GM12865 (cell line): Measurements from ENCODE around the gene TRMT5.

Experiments
- DNase-seq: peaks from one replicate; pipeline ENCODE4 v3.0.0; 2010; ENCODE audit warnings: low read depth
- H3K4me3 ChIP-seq: 2 replicates; pipeline ENCODE4 v1.5.1; 2011; ENCODE audit warnings: mild to moderate bottlenecking, low read depth, low read length, control low read depth
- CTCF ChIP-seq: IDR thresholded peaks from 2 replicates; pipeline ENCODE4 v1.5.1; 2011; ENCODE audit warnings: low read length, control low read depth, low read depth, inconsistent platforms; ENCODE audit not compliant: insufficient read depth; ENCODE audit errors: missing control alignments

Gene TRMT5, protein sequence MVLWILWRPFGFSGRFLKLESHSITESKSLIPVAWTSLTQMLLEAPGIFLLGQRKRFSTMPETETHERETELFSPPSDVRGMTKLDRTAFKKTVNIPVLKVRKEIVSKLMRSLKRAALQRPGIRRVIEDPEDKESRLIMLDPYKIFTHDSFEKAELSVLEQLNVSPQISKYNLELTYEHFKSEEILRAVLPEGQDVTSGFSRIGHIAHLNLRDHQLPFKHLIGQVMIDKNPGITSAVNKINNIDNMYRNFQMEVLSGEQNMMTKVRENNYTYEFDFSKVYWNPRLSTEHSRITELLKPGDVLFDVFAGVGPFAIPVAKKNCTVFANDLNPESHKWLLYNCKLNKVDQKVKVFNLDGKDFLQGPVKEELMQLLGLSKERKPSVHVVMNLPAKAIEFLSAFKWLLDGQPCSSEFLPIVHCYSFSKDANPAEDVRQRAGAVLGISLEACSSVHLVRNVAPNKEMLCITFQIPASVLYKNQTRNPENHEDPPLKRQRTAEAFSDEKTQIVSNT

DNA sequence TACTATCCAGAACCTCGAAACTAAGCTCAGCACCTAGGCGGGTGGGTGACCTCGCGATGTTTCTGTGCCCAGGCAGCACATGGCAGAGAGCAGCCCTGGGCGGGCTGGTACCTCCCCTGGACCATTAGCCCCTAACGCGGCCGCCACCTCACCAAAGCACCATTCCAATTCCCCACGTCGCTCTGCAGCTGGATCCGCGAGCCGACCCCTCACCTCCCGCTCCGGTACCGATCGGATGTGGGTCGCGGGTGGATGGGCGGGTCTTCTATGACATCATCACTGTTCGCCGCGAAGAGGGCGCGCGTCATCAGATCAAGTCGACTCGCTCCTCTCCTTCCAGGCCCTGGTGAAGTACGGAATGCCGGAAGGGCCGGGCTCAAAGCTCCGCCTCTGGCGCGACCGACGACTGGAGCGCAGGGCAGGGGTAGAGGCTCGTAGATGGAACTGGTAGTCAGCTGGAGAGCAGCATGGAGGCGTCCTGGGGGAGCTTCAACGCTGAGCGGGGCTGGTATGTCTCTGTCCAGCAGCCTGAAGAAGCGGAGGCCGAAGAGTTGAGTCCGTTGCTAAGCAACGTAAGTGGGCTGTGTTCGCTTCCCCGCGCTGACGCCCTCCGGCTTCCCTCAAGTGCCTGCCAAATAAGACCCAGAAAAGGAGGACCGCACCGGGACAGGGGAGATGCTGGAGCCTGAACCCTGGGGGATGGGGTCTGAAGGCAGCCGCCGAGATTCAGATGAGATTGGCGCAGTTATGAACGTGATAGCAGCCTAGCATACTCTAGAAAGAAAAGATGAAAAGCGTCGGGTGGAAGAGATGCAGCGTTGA, at the start of gene TRMT5, which contains the start of gene SLC38A6:
Gene TRMT5 (minus strand): TSS at position 269 of the 822 bp plus-strand sequence. CDS start 106 bp downstream, at position 163.
Gene SLC38A6 (plus strand): TSS at position 435 of the 822 bp plus-strand sequence. CDS start 33 bp downstream, at position 468.
- peak; percentile 92 for DNase-seq
- TF ChIP-seq CTCF = no peak
- peak within 1 kb of the TSS; percentile 95 for H3K4me3 ChIP-seq

- no peak for TF ChIP-seq CTCF
- H3K4me3 ChIP-seq = no peak overlapping the region
- no peak for DNase-seq
Observed at GRCh38 chr14:61026526-61026925, 45.6 kb upstream of the TRMT5 start.

GRCh38 chr14:61025251-61026223, 44.7 kb upstream of the TRMT5 start:
- no peak overlapping the region for H3K4me3 ChIP-seq
- TF ChIP-seq CTCF = peak; percentile 70
- peak; percentile 77 for DNase-seq

DNA sequence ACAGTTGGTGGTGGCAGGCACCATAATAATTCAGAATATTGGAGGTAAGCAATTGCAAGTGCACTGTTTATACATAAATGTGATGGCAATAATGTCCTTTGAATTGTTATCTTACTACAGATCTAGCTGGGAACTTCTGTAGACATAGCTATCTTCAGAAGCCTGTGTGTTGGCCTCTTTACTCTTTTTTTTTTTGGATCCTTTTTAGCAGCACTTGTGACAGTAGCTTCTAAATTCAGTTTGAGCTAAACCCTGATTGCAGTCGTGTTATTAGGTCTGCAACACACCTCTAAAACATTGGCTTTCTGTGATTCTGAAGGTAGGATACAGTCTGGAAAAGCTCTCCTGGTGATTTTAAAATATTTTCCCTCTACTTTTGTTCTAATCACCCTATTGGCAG, 38.7 kb upstream of the TRMT5 start:
- no peak overlapping the region for H3K4me3 ChIP-seq
- no peak for TF ChIP-seq CTCF
- no peak for DNase-seq

DNA sequence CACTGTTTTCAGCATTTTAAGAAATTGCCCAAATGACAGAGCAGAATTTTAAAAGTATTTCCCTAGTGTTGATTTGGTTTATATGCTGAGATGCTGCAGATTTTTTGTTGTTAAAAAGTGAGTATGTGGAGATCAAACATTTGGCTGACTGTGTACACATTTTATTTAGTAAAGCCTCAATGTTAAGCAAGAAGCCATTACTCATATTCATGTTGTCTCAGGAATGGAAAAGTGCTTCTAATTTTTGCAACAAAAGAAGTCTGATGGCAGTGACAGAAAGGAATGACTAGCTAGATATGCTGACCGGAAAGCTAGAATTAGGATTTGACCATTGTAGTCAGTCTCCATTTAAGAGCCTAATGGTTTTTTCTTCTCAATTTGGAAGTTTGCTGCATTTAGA, 22.7 kb upstream of the TRMT5 start:
- DNase-seq = no peak
- no peak overlapping the region for H3K4me3 ChIP-seq
- TF ChIP-seq CTCF = no peak

- TF ChIP-seq CTCF = no peak
- H3K4me3 ChIP-seq = no peak overlapping the region
- no peak for DNase-seq
Observed at GRCh38 chr14:60999536-60999935, 18.7 kb upstream of the TRMT5 start.
